Activated T-helper 1 cell treated with anti-CD3 and anti-CD28 coated beads, Interleukin-12 subunit alpha, Interleukin-12 subunit beta, Interleukin-2, Interleukin-4 antibody, amounts not matched to agents 30 ng/mL and 10 ng/mL and 1 ng/mL, durations not matched to agents 14 hours and 24 hours and 36 hours (primary cell): Measurements from ENCODE around the gene MRPL42. TPM values are rescaled to one million over a fixed set of nuclear protein-coding genes. Genes with fewer than 3 reads are reported as not detected.
A peak's percentile ranks its signal among the peaks of the same experiment; 100 is the strongest.

ENCODE experiments used
- DNase-seq: peaks from one replicate; pipeline ENCODE4 v3.0.0; 2021; ENCODE audit warnings: low spot score
- H3K27ac Mint-ChIP-seq: one replicate; pipeline ENCODE4 v1.8.0; 2021; ENCODE audit warnings: mild to moderate bottlenecking, mixed read lengths
- H3K27me3 Mint-ChIP-seq: one replicate; pipeline ENCODE4 v1.8.0; 2022; ENCODE audit warnings: mild to moderate bottlenecking, moderate library complexity, mixed read lengths; ENCODE audit not compliant: insufficient read depth
- H3K36me3 Mint-ChIP-seq: one replicate; pipeline ENCODE4 v1.8.0; 2021; ENCODE audit warnings: low read depth, mixed read lengths
- H3K4me1 Mint-ChIP-seq: one replicate; pipeline ENCODE4 v1.8.0; 2021; ENCODE audit warnings: low read depth, mixed read lengths
- H3K4me3 Mint-ChIP-seq: one replicate; pipeline ENCODE4 v1.8.0; 2021; ENCODE audit warnings: mild to moderate bottlenecking, moderate library complexity, mixed read lengths
- H3K9me3 Mint-ChIP-seq: one replicate; pipeline ENCODE4 v1.8.0; 2021; ENCODE audit warnings: mixed read lengths
- intact Hi-C: fragments of 100-400 bp; cut with micrococcal nuclease; formaldehyde crosslinking; loops from one replicate; pipeline ENCODE4 v1.15.1; 2024
- total RNA-seq: library from RNA; stranded (reverse); gene quantifications from 2 replicates; pipeline ENCODE4 v1.2.3, GENCODE V29; 2022

Gene MRPL42
- total RNA-seq, 1 donor from 2014 or later = 83.2 TPM

DNA sequence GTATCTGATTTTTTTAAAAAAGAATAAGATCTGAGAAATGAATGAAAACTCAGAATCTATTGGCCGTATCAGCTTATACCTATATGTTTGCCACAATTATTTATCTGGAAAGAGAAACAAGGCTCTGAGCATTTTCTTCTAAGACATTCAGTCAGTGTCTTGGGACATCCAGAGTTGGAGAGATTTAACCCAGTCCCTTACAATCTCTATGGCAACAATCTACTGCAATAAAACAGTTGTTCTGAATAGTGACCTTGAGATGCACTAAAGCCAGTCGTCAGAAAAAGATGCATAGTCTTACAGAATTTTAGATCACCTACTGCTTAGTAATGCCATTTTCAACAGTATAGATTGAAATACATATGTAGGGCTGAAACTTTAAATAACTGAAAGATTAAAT, 53.1 kb downstream of the MRPL42 start:
- intact Hi-C loops = no loop called here
- Mint-ChIP-seq H3K4me3 (no peak overlapping the region), H3K27ac (no peak overlapping the region), H3K9me3 (no peaks in the 10 kb centered on the region), H3K4me1 (peaks cover 11% of the 10 kb centered on the region), H3K27me3 (peaks cover 4% of the 10 kb centered on the region), H3K36me3 (peaks cover 2% of the 10 kb centered on the region)
- no peak for DNase-seq

DNA sequence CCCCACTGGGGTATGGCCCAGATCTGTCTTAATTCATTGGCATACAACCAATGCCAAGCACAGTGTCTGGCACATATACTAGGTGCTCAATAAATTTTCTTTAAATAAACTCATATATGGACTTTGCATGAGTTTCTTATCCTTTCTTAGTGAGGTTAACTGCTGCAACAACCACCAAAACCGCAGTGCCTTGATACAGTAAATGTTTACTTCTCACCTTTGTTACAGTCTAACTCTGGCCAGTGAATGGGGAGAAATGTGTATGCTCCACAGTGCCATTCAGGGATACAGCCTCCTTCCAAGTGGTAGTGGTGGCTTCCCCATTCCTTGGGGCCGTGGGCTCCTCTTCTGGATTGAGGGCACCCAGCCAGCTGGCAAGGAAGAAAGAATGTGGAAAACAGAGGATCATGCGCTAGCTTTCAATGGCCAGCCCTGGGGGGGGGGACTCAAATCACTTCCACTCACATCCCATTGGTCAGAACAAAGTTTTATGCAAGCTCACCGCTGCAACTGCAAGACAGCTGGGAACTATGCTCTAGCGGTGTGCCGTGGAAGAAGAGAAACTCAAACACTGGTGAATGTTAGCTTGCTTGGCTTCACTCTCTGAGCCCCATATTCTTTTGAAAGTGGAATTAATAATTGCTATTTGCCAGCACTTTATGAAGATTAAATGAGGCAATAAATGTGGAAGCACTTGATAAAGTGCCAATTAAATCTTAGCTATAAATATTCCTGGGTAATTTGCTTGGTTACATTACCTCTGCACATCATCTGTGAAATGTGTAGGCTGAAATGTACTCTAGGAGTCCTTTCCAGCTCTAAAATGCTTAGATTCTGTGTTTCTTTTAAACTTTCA, 54.1 kb downstream of the MRPL42 start:
- H3K36me3 Mint-ChIP-seq = no peaks in the 10 kb centered on the region
- no peak for DNase-seq
- H3K4me3 Mint-ChIP-seq = no peak overlapping the region
- peak overlapping the region; percentile 17 for H3K27ac Mint-ChIP-seq
- peaks cover 4% of the 10 kb centered on the region for H3K27me3 Mint-ChIP-seq
- intact Hi-C loops = no loop called here
- H3K9me3 Mint-ChIP-seq = no peaks in the 10 kb centered on the region
- peaks cover 18% of the 10 kb centered on the region for H3K4me1 Mint-ChIP-seq

DNA sequence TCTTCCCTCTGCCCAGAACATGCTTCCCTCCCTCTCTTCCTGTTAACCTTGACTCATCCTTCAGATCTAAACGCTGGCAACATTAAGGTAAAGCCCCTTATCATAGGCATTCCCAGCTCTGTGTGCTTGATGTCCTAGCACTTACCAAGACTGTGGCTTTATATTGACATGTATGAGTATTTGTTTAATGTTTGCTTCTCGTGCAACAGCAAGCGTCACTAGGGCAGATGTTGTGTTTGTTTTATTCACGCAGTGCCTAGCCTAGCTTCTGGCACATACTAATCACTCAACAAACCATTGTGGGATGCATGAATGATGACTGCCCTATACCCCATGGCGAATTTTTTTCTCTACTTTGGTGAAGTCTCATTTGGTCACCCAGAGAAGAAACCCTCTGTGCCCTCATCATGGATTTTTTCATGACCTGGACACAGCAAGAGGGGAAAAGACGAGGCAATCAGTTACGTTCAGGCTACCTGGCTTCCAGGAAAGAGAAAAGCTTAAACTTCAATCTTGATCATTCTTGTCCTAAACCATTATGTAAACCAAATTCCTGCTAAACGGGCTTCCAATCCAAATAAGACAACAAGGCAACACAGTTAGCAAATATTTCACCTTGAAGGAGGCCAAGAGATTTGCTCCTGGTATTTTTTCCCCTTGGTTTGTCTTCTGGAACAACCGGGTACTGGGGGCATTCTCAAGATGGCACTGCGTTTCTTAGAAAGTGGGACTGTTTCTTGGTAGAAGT, 57.2 kb downstream of the MRPL42 start:
- intact Hi-C loops = no loop called here
- DNase-seq = no peak
- peaks cover 4% of the 10 kb centered on the region for H3K27me3 Mint-ChIP-seq

DNA sequence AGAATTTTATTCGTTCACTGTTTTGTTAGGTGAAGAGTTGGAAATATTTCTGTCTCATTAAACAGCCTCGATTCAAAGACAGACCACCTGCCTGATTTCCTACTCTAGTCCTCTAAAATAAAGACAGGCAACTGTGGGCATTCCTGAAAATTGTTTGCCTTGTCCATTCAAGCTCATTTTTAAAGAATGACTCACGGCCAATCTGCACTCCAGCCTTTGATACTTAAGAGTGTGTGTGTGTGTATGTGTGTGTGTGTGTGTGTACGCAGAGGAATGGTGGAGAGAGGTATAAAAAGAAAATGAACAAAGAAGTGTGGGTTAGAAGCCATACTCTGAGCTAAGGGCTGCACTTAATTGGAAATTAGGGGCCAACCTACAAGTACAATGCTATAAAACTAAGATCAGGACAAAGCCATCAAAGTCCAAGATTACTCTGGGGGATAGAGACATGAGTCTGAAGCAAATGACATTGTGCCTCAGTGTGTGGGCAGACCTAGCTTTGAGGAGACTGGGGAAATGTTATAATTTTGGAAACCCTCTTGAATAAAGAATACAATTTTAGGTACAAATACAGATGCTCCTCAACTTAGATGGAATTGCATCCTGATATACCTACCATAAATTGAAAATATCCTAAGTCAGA, 59.6 kb downstream of the MRPL42 start:
- Mint-ChIP-seq H3K36me3 (no peaks in the 10 kb centered on the region), H3K4me1 (peaks cover 36% of the 10 kb centered on the region), H3K27ac (no peak overlapping the region), H3K9me3 (no peaks in the 10 kb centered on the region), H3K27me3 (no peaks in the 10 kb centered on the region), H3K4me3 (no peak overlapping the region)
- DNase-seq = no peak
- intact Hi-C loops = no loop called here

More for the DNA sequence above, 57.2 kb downstream of the MRPL42 start:
- Mint-ChIP-seq H3K9me3 (no peaks in the 10 kb centered on the region), H3K27ac (no peak overlapping the region), H3K4me3 (no peak overlapping the region), H3K4me1 (peaks cover 23% of the 10 kb centered on the region), H3K36me3 (no peaks in the 10 kb centered on the region)

DNA sequence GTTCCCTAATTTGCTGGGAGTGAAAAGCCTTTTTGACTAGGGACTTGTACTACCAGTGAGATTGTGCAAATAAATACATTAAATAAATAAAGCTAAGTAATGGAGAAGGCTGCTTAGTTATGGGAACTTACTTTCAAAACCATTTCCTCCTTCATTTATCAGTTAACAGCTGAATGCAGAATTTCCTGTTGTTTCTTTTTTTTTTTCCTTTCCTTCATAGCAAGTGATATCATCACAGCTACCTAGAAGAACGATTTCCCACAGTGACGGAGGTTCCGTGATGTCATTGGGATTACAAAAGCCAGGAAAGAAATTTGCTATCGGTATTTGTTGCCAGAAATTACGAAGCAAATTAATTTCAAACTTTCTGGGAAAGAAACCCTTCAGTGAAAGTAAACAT, 63.0 kb downstream of the MRPL42 start:
- no peaks in the 10 kb centered on the region for H3K9me3 Mint-ChIP-seq
- peaks cover 29% of the 10 kb centered on the region for H3K4me1 Mint-ChIP-seq
- peak overlapping the region; percentile 56 for H3K27ac Mint-ChIP-seq
- H3K4me3 Mint-ChIP-seq = peak overlapping the region; percentile 8
- H3K27me3 Mint-ChIP-seq = no peaks in the 10 kb centered on the region
- peaks cover 5% of the 10 kb centered on the region for H3K36me3 Mint-ChIP-seq
- DNase-seq = no peak
- intact Hi-C loops = no loop called here

DNA sequence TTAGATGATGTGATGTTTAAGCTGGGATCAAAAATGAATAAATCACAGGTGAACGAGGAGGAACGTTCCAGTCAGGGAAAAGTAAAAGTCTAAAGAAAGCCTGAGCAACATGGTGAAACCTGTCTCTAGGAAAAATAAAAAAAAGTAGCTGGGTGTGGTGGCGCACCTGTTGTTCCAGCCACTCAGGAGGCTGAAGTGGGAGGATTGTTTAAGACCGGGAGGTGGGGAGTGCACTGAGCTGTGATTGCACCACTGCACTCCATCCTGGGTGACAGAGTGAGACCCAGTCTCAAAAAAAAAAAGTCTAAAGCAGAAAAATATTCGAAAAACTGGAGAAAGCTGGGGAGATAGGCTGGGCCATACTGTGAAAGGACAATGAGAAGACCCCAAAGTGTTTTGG, 66.0 kb downstream of the MRPL42 start:
- intact Hi-C loops = no loop called here
- H3K36me3 Mint-ChIP-seq = peaks cover 5% of the 10 kb centered on the region
- no peak for DNase-seq
- H3K4me3 Mint-ChIP-seq = no peak overlapping the region
- no peak overlapping the region for H3K27ac Mint-ChIP-seq
- no peaks in the 10 kb centered on the region for H3K27me3 Mint-ChIP-seq
- H3K9me3 Mint-ChIP-seq = no peaks in the 10 kb centered on the region
- peaks cover 33% of the 10 kb centered on the region for H3K4me1 Mint-ChIP-seq

DNA sequence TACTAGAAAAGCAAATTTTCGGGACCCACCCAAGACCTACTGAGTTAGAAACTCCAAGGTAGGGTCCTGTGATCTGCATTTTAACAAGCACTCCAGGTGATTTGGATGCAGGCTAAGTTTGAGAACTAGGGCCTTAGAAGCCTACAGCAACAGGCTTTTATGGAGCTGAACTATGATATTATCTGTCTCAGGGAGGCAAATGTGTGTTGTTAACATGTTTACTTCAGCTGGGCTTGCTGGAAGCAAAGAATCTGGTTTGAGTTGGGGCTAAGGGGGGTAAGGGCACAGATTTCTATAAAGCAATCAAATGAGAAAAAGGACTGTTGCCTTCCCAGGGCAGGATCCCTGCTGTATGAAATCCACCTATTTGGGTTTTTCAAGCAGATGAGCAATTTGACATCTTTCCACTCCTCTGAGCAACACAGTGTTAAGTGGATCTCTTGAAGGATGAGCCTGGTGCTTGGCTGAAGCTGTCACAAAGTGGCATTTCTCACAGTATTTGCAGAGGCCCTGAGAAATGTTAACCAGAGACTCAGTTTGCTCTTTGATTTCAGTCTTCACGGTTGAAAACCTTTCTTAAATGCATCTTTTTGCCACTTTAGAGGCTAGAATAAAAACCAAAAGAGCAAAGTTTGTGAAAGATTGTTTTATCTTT, 68.9 kb downstream of the MRPL42 start:
- H3K4me1 Mint-ChIP-seq = peaks cover 33% of the 10 kb centered on the region
- no peak for DNase-seq
- peaks cover 4% of the 10 kb centered on the region for H3K9me3 Mint-ChIP-seq
- intact Hi-C loops = no loop called here
- no peak overlapping the region for H3K4me3 Mint-ChIP-seq
- peaks cover 11% of the 10 kb centered on the region for H3K36me3 Mint-ChIP-seq
- H3K27me3 Mint-ChIP-seq = no peaks in the 10 kb centered on the region
- no peak overlapping the region for H3K27ac Mint-ChIP-seq

DNA sequence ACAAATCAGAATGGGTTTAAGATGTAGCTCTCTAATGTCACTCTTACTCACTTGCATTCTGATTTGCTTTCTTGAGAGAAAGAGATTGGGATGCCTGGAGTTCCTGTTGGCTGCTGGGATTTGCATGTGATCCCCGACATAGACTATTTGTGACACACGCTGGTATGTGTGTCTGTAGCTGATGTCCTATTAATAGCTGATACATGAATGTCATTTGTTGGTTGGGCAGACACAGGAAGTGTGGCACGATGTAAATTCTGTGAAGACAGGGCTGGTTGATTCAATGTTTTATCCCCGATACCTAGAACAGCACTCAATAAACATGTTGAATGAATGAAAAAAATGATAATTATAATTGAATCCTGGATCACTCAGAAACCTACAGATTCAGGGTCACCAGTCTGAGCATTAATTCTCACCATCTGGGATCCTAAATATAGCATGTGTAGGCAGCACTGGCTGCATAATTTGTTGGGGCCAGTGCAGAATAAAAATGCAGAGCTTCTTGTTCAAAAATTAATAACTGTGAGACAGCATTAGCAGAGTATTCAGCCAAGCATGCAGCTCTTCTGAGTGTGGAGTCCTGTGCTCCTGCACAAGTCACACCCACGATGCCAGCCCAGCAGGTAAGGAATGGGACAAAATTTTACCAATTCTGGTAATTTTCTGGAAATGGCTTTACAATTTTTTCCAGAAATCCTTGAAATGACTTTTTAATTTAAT, 69.6 kb downstream of the MRPL42 start:
- Mint-ChIP-seq H3K27me3 (no peaks in the 10 kb centered on the region), H3K4me1 (peaks cover 39% of the 10 kb centered on the region), H3K4me3 (no peak overlapping the region), H3K27ac (no peak overlapping the region), H3K9me3 (peaks cover 4% of the 10 kb centered on the region), H3K36me3 (peaks cover 14% of the 10 kb centered on the region)
- no peak for DNase-seq
- intact Hi-C loops = no loop called here

DNA sequence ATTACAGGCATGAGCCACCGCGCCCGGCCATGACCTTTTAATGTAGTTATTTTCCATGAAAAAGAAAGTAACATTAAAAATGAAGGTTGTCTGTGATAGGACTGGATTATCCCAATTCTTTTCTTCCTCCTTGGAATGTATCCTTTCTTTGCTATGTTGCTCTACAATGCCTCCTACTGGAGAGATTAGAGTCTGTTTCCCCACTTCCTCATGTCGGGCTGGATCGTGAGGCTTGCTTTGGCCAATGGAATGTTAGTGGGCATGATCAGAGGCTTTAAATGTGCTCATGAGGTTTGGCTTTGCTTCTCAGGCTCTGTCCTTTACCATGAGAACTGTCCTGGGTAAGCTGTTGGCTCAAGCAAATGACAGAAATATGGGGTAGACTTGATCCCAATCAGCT, 70.5 kb downstream of the MRPL42 start:
- Mint-ChIP-seq H3K4me1 (peaks cover 47% of the 10 kb centered on the region), H3K36me3 (peaks cover 17% of the 10 kb centered on the region), H3K27me3 (no peaks in the 10 kb centered on the region), H3K4me3 (no peak overlapping the region), H3K9me3 (peaks cover 4% of the 10 kb centered on the region), H3K27ac (no peak overlapping the region)
- intact Hi-C loops = no loop called here
- DNase-seq = no peak

DNA sequence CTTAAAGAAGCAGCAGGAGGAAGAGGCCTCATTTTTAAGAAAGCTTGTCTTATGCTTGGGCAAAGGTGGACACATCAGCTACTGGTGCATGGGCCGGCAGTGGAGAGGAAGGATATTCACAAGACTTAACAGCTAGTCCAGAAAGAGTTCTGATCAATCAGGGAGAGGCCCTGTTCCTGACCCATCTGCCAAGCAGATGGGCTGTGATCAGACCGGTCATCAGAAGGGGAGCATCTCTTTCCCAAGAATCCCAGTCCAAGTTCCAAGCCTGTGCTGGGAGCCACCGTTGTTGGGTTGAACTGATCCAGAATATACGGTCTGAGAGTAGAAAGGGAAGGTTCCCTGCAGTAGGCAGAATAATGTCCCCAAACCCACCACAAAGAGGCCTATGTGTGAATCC, 72.5 kb downstream of the MRPL42 start:
- H3K9me3 Mint-ChIP-seq = peaks cover 4% of the 10 kb centered on the region
- H3K4me1 Mint-ChIP-seq = peaks cover 54% of the 10 kb centered on the region
- intact Hi-C loops = no loop called here
- H3K4me3 Mint-ChIP-seq = peak overlapping the region; percentile 17
- H3K27ac Mint-ChIP-seq = no peak overlapping the region
- H3K27me3 Mint-ChIP-seq = no peaks in the 10 kb centered on the region
- DNase-seq = no peak
- peaks cover 21% of the 10 kb centered on the region for H3K36me3 Mint-ChIP-seq

DNA sequence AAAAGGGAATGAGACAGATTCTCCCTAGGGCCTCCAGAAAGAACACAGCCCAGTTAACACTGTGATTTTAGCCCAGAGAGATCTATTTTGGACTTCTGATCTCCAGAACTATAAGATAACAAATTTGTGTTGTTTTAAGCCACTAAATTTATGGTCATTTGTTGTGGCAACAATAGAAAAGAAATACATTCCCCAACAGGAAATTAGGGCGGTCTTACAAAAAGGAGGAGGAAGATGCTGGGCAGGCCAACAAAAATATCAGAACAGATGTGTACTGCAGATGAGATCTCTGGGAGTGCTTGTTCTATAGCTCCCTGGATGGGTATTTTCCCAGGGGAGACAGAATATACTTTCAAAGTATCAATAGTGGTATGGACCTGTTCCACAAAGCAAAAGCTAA, 73.2 kb downstream of the MRPL42 start:
- no peak for DNase-seq
- H3K9me3 Mint-ChIP-seq = peaks cover 4% of the 10 kb centered on the region
- H3K4me1 Mint-ChIP-seq = peaks cover 61% of the 10 kb centered on the region
- no peak overlapping the region for H3K4me3 Mint-ChIP-seq
- peaks cover 21% of the 10 kb centered on the region for H3K36me3 Mint-ChIP-seq
- no peak overlapping the region for H3K27ac Mint-ChIP-seq
- no peaks in the 10 kb centered on the region for H3K27me3 Mint-ChIP-seq
- intact Hi-C loops = no loop called here

DNA sequence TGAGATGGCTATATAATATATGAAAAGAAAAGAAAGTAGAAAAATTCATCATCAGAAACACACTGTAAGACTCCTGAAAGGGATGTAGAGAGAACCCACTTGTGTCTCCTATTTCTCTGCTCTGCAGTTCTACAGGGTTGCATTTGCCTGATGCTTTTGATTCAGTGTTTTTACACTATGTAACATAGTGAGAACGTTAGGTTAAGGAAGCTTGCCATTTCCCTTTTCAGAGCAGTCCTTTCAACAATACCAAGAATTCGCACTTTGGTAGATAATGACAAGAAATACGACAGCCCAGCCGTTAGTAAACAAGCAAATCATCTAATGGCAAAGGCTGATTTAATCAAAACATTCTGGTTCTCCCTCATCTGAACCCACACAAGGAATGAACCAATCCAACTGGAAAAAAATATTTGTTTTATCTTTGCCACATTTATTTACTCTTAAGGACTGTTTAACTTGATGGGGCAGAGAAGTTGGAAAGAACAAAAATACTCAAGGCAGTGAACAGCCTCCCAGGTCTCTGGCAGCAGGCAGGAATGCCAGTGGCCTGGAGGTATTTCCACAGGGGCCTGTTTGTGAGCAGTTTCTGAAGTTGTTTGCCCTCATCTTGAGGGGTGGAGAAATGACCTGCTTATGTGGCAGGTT, 74.4 kb downstream of the MRPL42 start:
- H3K36me3 Mint-ChIP-seq = peaks cover 21% of the 10 kb centered on the region
- H3K27ac Mint-ChIP-seq = peak overlapping the region; percentile 79
- no peak for DNase-seq
- H3K4me1 Mint-ChIP-seq = peaks cover 60% of the 10 kb centered on the region
- peak overlapping the region; percentile 37 for H3K4me3 Mint-ChIP-seq
- H3K9me3 Mint-ChIP-seq = peaks cover 4% of the 10 kb centered on the region
- intact Hi-C loops = no loop called here
- H3K27me3 Mint-ChIP-seq = no peaks in the 10 kb centered on the region
